Fibroblast of skin of back (primary cell): ENCODE results near the gene NPHP4.
"Not testable (repeated sequence)": the region's sequence is repeated elsewhere in the genome, so short reads cannot be mapped to it uniquely, and the experiment has no call there.

Experiments used
- DNase-seq: peaks from one replicate; pipeline ENCODE4 v3.0.0-alpha.2; 2013

NPHP4 gene

DNA sequence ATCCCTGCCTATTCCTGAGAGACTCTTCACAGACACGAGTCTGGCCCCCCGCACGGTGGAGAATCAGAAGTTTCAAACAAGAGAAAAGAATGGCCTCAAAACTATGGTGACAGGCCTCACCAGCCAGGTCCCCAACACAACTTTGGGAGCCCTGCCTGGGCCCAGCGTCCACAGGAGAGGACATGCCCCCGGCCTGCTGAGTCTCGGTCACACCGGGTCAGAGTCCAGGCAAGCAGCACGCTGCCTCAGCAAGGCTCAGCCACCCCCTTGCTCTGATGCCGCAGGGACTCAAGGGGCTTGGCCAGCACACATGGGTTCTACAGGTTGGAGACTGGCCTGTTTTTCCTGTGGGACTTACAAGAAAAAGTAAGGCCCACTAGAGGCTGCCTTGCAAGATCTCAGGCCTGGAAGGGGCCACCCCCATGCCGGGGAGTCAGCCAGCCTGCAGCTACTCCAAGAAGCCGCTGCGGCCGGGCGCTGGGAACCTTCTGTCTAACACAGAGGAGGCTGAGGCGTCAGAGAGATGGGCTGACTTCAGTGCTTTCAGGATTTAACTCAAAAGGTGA is 116.8 kb downstream of the NPHP4 start:
- no peak for DNase-seq

DNA sequence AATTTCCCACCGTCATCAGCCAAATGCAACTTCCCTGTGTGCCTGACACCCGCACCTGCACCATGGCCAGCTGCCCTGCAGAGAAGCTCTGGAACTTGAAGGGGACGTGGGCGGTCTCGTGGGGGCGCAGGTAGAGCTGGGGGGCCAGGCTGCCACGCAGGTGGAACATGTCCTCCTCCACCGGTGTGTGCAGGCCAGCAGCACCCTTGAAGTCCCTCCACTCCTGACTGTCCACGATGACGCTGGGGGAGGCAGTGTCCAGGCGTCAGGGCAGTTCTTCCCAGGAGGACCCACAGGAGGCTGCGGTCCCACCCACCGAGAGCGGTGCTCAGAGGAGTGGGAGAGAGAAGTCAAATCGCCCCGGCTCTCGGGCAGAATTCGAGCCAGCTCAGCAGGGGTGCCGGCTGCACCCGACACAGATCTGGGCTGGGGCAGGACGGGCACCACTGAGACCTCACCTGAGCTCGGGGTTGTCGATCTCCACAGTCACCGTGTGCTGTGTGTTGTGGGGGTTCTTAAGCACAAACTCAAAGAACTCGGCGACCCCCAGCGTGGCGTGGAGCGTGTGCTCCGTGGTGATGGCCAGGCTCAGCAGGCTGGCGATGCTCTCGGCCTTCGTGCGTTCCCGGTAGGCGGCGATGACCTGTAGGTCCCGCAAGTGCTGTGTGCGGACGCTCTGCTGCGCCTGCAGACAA is 117.7 kb downstream of the NPHP4 start:
- DNase-seq, result no peak

GRCh38 chr1:5873556-5873955 is 118.7 kb downstream of the NPHP4 start:
- DNase-seq, result no peak

GRCh38 chr1:5872886-5873285 is 119.3 kb downstream of the NPHP4 start:
- no peak for DNase-seq

DNA sequence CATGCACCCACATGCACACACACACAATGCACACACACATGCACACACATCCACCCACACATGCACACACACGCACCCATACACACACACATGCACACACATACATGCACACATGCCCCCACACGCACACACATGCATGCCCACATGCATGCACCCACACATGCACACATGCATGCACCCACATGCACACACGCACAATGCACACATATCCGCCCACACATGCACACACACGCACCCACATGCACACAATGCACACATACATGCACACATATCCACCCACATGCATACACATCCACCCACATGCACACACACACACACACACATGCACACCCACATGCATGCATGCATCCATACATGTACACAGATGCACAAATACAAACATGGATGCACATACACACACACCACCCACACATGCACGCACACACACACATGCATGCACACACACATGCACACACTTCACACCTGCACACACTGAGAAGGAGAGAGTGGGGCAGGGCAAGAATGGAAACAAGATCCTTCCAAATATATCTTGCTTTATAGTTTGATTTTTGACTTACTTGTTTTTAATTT is 123.2 kb downstream of the NPHP4 start:
- DNase-seq, result no peak

DNA sequence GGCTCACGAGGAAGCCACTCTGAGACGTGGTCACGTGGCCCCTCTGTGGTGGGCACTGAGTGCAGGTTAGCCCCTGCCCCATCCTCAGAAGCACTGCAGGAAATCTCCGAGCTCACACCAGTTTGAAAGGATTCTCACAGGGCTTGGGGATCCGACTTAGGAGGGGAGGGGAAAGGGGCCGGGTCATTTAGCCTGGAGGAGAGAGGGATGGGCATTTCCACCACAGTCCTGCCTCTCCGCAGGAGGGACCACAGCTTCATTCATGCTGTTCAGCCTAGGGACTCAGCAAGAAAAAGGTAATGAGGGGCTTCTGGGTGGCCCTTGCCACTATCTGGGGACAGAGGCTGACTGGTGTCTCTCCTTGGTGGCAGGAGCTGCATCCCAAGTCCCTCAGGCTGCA is 126.5 kb downstream of the NPHP4 start:
- DNase-seq, result no peak

- no peak for DNase-seq
Measured at GRCh38 chr1:5865056-5865455, 127.2 kb downstream of the NPHP4 start.

DNA sequence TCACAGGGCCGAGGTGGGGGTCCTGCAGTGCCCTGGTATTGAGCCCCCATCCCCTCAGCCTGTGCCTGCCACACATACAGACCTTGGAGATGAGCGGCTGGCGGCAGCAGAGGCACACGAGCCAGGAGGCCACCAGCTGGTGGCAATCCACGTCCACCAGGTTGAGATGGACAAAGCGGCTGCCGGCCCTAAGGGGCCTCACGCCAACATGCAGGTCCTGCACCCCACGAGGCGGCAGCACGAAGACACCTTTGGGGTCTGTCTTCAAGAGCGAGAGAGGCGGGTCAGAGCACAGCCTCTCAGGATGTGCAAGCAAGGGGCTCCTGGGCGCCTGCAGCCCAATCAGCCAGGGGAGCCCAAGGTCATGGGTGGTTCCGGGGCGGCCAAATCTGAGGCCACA is 128.0 kb downstream of the NPHP4 start:
- no peak for DNase-seq

DNA sequence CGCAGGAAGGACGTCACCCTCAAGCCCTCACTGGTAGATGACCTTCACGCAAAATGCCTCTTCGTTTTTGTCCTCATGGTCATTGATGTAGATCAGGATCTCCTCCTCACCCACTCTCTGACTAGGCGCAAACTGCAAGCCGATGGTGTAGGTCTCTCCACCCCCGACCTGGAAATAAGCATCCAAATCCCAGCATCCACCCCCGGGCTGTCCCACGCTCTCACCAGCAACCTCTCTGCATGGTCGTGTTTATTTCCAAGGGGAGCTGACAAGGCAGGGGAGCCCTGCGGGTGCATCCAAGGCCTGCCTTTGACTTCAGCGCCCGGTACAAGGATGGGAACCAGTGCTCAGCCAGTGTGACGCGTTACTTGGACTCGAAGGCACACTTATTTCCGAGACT is 129.0 kb downstream of the NPHP4 start:
- no peak for DNase-seq

DNA sequence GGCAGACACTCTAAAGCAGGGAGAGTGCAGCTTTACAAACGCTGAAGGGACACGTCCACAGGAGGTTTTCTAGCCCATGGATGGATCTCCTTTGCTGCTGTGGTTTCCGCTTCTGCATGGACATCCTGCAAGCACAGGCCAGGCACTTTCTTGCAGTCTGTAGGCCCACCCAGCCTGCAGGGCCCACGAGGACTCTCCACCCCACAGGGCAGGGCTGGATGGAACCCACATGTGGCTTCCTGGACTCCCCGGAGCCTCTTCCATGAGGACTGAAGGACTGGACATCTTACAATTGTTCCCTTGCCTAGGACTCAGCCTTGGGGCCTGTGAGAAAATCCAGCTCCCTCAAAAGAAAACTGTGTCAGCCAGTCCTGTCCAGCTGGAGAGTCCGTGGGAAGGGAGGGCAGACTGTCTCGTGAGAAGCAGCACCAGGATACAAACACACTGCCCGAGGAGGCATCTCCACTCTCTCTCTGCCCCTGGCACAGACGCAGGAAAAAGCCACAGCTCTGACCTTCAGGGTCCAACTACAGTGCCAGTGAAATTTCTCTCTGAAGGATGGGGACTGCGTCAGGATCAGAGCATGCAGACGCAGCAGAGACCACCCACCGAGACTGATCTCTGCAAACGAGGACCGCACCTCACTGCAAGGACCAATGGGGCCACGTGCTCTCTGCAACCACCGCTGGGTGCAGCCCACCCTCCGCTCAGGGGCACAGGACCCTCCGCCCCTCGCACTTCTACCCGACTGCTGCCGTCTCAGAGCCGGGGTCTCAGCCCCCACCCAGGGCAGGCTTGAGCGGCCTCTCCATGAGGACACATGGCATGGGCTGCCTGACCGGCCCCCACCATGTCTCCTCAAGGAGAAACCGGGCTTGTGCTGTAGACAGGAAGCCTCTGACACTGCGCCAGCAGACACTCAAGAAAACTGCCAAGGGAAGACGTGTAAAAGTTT is 130.1 kb downstream of the NPHP4 start:
- DNase-seq, result no peak

- no peak for DNase-seq
Measured at GRCh38 chr1:5860277-5860676, 131.9 kb downstream of the NPHP4 start.

- DNase-seq, result no peak
Measured at GRCh38 chr1:5859766-5860165, 132.5 kb downstream of the NPHP4 start.

- DNase-seq, result no peak
Measured at GRCh38 chr1:5858844-5859407, 133.3 kb downstream of the NPHP4 start.

- DNase-seq, result no peak
Measured at GRCh38 chr1:5858246-5858645, 134.0 kb downstream of the NPHP4 start.

- DNase-seq, result no peak
Measured at GRCh38 chr1:5857508-5858090, 134.6 kb downstream of the NPHP4 start.

GRCh38 chr1:5857011-5857410 is 135.2 kb downstream of the NPHP4 start:
- DNase-seq, result no peak

DNA sequence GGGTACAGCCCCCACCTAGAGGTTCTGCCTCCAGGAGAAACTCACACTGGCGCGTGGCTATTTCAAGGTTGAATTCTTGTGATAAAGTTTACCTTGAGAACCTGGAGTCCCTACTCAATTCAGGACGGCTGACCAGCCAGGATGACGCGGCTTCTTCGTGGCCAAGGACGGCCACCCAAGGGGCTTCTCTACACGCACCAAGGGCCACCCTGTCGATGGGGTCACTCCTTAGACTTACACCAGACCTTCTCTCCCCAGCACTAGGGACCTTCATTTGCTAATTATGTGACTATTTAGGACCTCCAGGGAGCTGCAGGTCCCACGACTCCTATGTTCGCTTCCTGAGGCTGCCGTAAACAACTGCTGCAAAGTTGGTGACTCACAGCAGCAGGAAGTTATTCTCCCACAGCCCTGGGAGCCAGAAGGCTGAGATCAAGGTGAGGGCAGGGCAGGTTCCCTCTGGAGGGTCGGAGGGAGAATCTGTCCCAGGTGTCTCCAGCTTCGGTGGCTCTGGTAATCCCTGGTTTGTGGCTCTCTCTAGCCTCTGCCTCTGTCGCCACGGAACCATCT is 135.9 kb downstream of the NPHP4 start:
- DNase-seq, result peak; percentile 3

GRCh38 chr1:5855196-5855897 is 136.9 kb downstream of the NPHP4 start:
- DNase-seq, result no peak

DNA sequence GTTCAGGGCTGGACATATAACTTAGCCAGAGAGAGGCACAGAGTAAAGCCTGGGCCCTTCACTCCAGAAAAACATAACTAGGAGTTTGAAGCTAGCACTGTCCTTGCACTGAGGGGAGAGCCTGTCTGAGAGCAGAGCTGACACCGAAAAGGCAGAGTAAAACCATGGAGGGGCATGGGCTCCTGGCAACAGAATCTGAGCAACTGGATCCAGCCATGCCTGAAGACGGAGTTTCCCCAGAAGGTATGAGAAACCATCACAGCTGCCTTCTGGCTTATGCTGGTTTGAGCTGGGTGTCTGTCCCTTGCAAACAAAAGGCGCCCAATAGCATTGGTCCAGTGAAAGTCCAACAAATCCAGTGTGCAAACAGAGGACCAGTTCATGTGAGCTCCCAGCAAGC is 137.5 kb downstream of the NPHP4 start:
- no peak for DNase-seq

DNA sequence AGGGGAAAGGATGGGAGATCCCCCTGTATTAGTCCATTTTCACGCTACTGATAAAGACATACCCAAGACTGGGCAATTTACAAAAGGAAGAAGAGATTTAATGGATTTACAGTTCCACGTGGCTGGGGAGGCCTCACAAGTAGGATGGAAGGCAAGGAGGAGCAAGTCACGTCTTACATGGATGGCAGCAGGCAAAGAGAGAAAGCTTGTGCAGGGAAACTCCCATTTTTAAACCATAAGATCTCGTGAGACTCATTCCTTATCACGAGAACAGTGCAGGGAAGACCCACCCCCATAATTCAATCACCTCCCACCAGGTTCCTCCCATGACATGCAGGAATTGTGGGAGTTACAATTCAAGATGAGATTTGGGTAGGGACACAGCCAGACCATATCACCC is 138.4 kb downstream of the NPHP4 start:
- not testable (repeated sequence) for DNase-seq

- no peak for DNase-seq
Measured at GRCh38 chr1:5850503-5850902, 141.7 kb downstream of the NPHP4 start.

- DNase-seq, result no peak
Measured at GRCh38 chr1:5849550-5849949, 142.7 kb downstream of the NPHP4 start.
